Colonic mucosa (tissue), 4 donors: Measurements from ENCODE around the gene ADD1. TPM values are rescaled to one million over a fixed set of nuclear protein-coding genes. Genes with fewer than 3 reads are reported as not detected.

Experiments used
- DNase-seq: peaks from one replicate; pipeline ENCODE4 v3.0.0-alpha.2; 2020
- H3K27ac ChIP-seq: fragments of 200-600 bp; one replicate; pipeline ENCODE4 v1.8.0; 2021
- H3K27me3 ChIP-seq: fragments of 200-600 bp; one replicate; pipeline ENCODE4 v1.8.0; 2021
- H3K36me3 ChIP-seq: fragments of 200-600 bp; one replicate; pipeline ENCODE4 v1.8.0; 2021
- H3K4me1 ChIP-seq: fragments of 200-600 bp; one replicate; pipeline ENCODE4 v1.8.0; 2021; ENCODE audit warnings: mild to moderate bottlenecking
- H3K4me3 ChIP-seq: fragments of 200-600 bp; one replicate; pipeline ENCODE4 v1.8.0; 2021
- H3K9ac ChIP-seq, 2 donors: one replicate each; pipeline ENCODE4 v1.7.0; 2013; ENCODE audit warnings: control low read depth in 2 of 2, low read depth in 2 of 2, low read length in 2 of 2
- H3K9me3 ChIP-seq: fragments of 200-600 bp; one replicate; pipeline ENCODE4 v1.8.0; 2021
- CTCF ChIP-seq: fragments of 200-600 bp; IDR thresholded peaks from one replicate; pipeline ENCODE4 v1.8.0; 2022; ENCODE audit warnings: antibody characterized with exemption, mild to moderate bottlenecking
- intact Hi-C: fragments of 100-400 bp; cut with DNase I; formaldehyde crosslinking; loops from one replicate; pipeline ENCODE4 v1.14.1; 2022
- total RNA-seq, 2 donors: library from RNA; stranded (reverse); fragmentation: NEBNext Ultra II Directional in 1 of 2; extraction: Animal tissue kit (Norgen Biotek cat#: 25700) in 1 of 2; gene quantifications; one replicate each; pipeline ENCODE4 v1.2.1, GENCODE V29; 2021
- donor health status: healthy.
- donor health status: DM: no; HTN: no; CAD: no.
- donor health status: DM: no; HTN: no; CAD: no.

The ADD1 gene
- total RNA-seq, 2 donors from 2014 or later = 223 to 233 TPM

- Histone ChIP-seq H3K4me1 (peaks cover 5% of the 10 kb centered on the region), H3K27ac (no peak overlapping the region), H3K9me3 (no peaks in the 10 kb centered on the region), H3K4me3 (peak overlapping the region; percentile 63), H3K9ac (peak overlapping the region; percentile 51 to 78), H3K36me3 (no peaks in the 10 kb centered on the region), H3K27me3 (no peaks in the 10 kb centered on the region)
- intact Hi-C loops = no loop called here
- TF ChIP-seq CTCF = no peak
- no peak for DNase-seq
These were observed 25.2 kb upstream of the ADD1 start for GRCh38 chr4:2818351-2818939.

GRCh38 chr4:2819244-2820215 is 24.1 kb upstream of the ADD1 start:
- no peak for DNase-seq
- no peak overlapping the region for H3K9ac ChIP-seq
- H3K27ac ChIP-seq = no peak overlapping the region
- no peaks in the 10 kb centered on the region for H3K9me3 ChIP-seq
- no peak overlapping the region for H3K4me3 ChIP-seq
- TF ChIP-seq CTCF = no peak
- no peaks in the 10 kb centered on the region for H3K36me3 ChIP-seq
- peaks cover 5% of the 10 kb centered on the region for H3K4me1 ChIP-seq
- no peaks in the 10 kb centered on the region for H3K27me3 ChIP-seq
- intact Hi-C loops = no loop called here

GRCh38 chr4:2820216-2820982 is 23.2 kb upstream of the ADD1 start:
- intact Hi-C loops = no loop called here
- H3K4me3 ChIP-seq = no peak overlapping the region
- TF ChIP-seq CTCF = no peak
- H3K9me3 ChIP-seq = no peaks in the 10 kb centered on the region
- no peak overlapping the region for H3K9ac ChIP-seq
- no peak overlapping the region for H3K27ac ChIP-seq
- DNase-seq = no peak
- H3K36me3 ChIP-seq = no peaks in the 10 kb centered on the region
- no peaks in the 10 kb centered on the region for H3K27me3 ChIP-seq
- peaks cover 5% of the 10 kb centered on the region for H3K4me1 ChIP-seq

- no peak for TF ChIP-seq CTCF
- no peak for DNase-seq
- Histone ChIP-seq H3K9ac (no peak overlapping the region), H3K4me1 (peaks cover 1% of the 10 kb centered on the region), H3K9me3 (no peaks in the 10 kb centered on the region), H3K27me3 (no peaks in the 10 kb centered on the region), H3K36me3 (no peaks in the 10 kb centered on the region), H3K4me3 (no peak overlapping the region), H3K27ac (no peak overlapping the region)
- intact Hi-C loops = no loop called here
These were observed 21.0 kb upstream of the ADD1 start for GRCh38 chr4:2822461-2823300.

- intact Hi-C loops = no loop called here
- no peak overlapping the region for H3K4me3 ChIP-seq
- no peaks in the 10 kb centered on the region for H3K9me3 ChIP-seq
- no peak for DNase-seq
- no peak overlapping the region for H3K9ac ChIP-seq
- no peaks in the 10 kb centered on the region for H3K36me3 ChIP-seq
- H3K27ac ChIP-seq = no peak overlapping the region
- H3K27me3 ChIP-seq = no peaks in the 10 kb centered on the region
- TF ChIP-seq CTCF = no peak
- no peaks in the 10 kb centered on the region for H3K4me1 ChIP-seq
These were observed 20.4 kb upstream of the ADD1 start for GRCh38 chr4:2823301-2823670.
